Hepatocyte (in vitro differentiated cells): Measurements from ENCODE around the gene MORC1. TPM values are rescaled to one million over a fixed set of nuclear protein-coding genes. Genes with fewer than 3 reads are reported as not detected.
A peak's percentile ranks its signal among the peaks of the same experiment; 100 is the strongest.

Experiments used
- DNase-seq: peaks from one replicate; pipeline ENCODE4 v3.0.0-alpha.2; 2016; ENCODE audit warnings: low spot score
- H2AFZ ChIP-seq: fragments of 200-600 bp; sonication (generic); 2 replicates; pipeline ENCODE4 v1.6.0; 2016; ENCODE audit warnings: antibody characterized with exemption, mild to moderate bottlenecking
- H3K27ac ChIP-seq: fragments of 200-600 bp; sonication (generic); 2 replicates; pipeline ENCODE4 v1.5.1; 2016; ENCODE audit warnings: mild to moderate bottlenecking
- H3K27me3 ChIP-seq: fragments of 200-600 bp; sonication (generic); 2 replicates; pipeline ENCODE4 v1.6.1; 2016
- H3K36me3 ChIP-seq: fragments of 200-600 bp; sonication (generic); replicated peaks from 2 replicates; pipeline ENCODE4 v1.5.1; 2016; ENCODE audit warnings: low read depth; ENCODE audit not compliant: insufficient read depth
- H3K4me1 ChIP-seq: fragments of 200-600 bp; sonication (generic); 2 replicates; pipeline ENCODE4 v1.5.1; 2016; ENCODE audit warnings: mild to moderate bottlenecking, moderate library complexity; ENCODE audit not compliant: insufficient read depth
- H3K4me2 ChIP-seq: fragments of 200-600 bp; sonication (generic); 2 replicates; pipeline ENCODE4 v1.6.0; 2016
- H3K4me3 ChIP-seq: fragments of 200-600 bp; sonication (generic); 2 replicates; pipeline ENCODE4 v1.5.1; 2016; ENCODE audit warnings: mild to moderate bottlenecking
- H3K79me2 ChIP-seq: fragments of 200-600 bp; sonication (generic); 2 replicates; pipeline ENCODE4 v1.6.0; 2017; ENCODE audit warnings: mild to moderate bottlenecking
- H3K9me2 ChIP-seq: fragments of 200-600 bp; sonication (generic); replicated peaks from 2 replicates; pipeline ENCODE4 v1.6.0; 2017; ENCODE audit warnings: mild to moderate bottlenecking; ENCODE audit not compliant: insufficient read depth
- H3K9me3 ChIP-seq: fragments of 200-600 bp; sonication (generic); 2 replicates; pipeline ENCODE4 v1.5.1; 2016; ENCODE audit warnings: low read depth, mild to moderate bottlenecking
- H4K20me1 ChIP-seq: fragments of 200-600 bp; sonication (generic); 2 replicates; pipeline ENCODE4 v1.6.0; 2016; ENCODE audit warnings: mild to moderate bottlenecking; ENCODE audit not compliant: insufficient read depth, poor library complexity, severe bottlenecking
- CTCF ChIP-seq: fragments of 200-600 bp; sonication (generic); IDR thresholded peaks from 2 replicates; pipeline ENCODE4 v1.5.1; 2016; ENCODE audit warnings: antibody characterized with exemption, mild to moderate bottlenecking; ENCODE audit not compliant: poor library complexity
- EZH2 ChIP-seq: fragments of 200-600 bp; sonication (generic); IDR thresholded peaks from 2 replicates; pipeline ENCODE4 v1.6.1; 2016; ENCODE audit warnings: antibody characterized with exemption, mild to moderate bottlenecking, borderline replicate concordance
- EZH2phosphoT487 ChIP-seq: fragments of 200-600 bp; sonication (generic); IDR thresholded peaks from one replicate; pipeline ENCODE4 v1.6.1; 2018; ENCODE audit warnings: antibody characterized with exemption, mild to moderate bottlenecking, low read depth, moderate library complexity; ENCODE audit not compliant: unreplicated experiment, severe bottlenecking
- WGBS: methylation state at CpG from one replicate; pipeline ENCODE4 v1.1.6; 2016; ENCODE audit warnings: low lambda C conversion rate; ENCODE audit errors: missing lambda C conversion rate; 5-methylcytosine and 5-hydroxymethylcytosine counted together
- polyA plus RNA-seq: library from polyadenylated mRNA; unstranded; fragments of >200 nt; fragmentation: Nextera tagmentation; extraction: Ambion mirVana; gene quantifications from 2 replicates; pipeline ENCODE4 v1.2.1, GENCODE V29; 2016
- total RNA-seq: library from RNA; depleted of rRNA; stranded (reverse); fragments of >200 nt; gene quantifications from 2 replicates; pipeline ENCODE4 v1.2.3, GENCODE V29; 2014

The MORC1 gene
- total and polyA plus RNA-seq, 2 experiments from 2014 or later = 2.8 to 6.7 TPM

- TF ChIP-seq EZH2phosphoT487 (no peak), EZH2 (no peak), CTCF (no peak)
- Histone ChIP-seq H3K27me3 (no peaks in the 10 kb centered on the region), H2AFZ (no peak overlapping the region), H3K9me3 (no peaks in the 10 kb centered on the region), H3K79me2 (no peaks in the 10 kb centered on the region), H3K4me3 (no peak overlapping the region), H3K36me3 (no peaks in the 10 kb centered on the region), H3K4me1 (no peaks in the 10 kb centered on the region), H4K20me1 (no peaks in the 10 kb centered on the region), H3K4me2 (no peak overlapping the region), H3K27ac (no peak overlapping the region), H3K9me2 (no peaks in the 10 kb centered on the region)
- no peak for DNase-seq
These were observed 186.9 kb downstream of the MORC1 start for GRCh38 chr3:108931035-108931434.

GRCh38 chr3:108918866-108919265 lies 199.1 kb downstream of the MORC1 start:
- WGBS = 79% methylated on average over 3 of the region's 3 CpGs
- Histone ChIP-seq H3K36me3 (no peaks in the 10 kb centered on the region), H3K79me2 (no peaks in the 10 kb centered on the region), H3K27me3 (no peaks in the 10 kb centered on the region), H2AFZ (no peak overlapping the region), H3K9me2 (no peaks in the 10 kb centered on the region), H3K4me1 (no peaks in the 10 kb centered on the region), H3K9me3 (no peaks in the 10 kb centered on the region), H3K27ac (no peak overlapping the region), H3K4me3 (no peak overlapping the region), H3K4me2 (no peak overlapping the region), H4K20me1 (no peaks in the 10 kb centered on the region)
- DNase-seq = no peak
- TF ChIP-seq EZH2 (no peak), CTCF (no peak), EZH2phosphoT487 (no peak)

- Histone ChIP-seq H3K4me3 (no peak overlapping the region), H2AFZ (no peak overlapping the region)
- WGBS = 26% methylated on average over 6 of the region's 6 CpGs
These were observed 202.9 kb downstream of the MORC1 start for GRCh38 chr3:108914774-108915641.

More at GRCh38 chr3:108914774-108915641, 202.9 kb downstream of the MORC1 start:
- TF ChIP-seq EZH2phosphoT487 (no peak), CTCF (peak; percentile 82), EZH2 (no peak)
- H4K20me1 ChIP-seq = no peaks in the 10 kb centered on the region
- no peaks in the 10 kb centered on the region for H3K9me3 ChIP-seq
- no peaks in the 10 kb centered on the region for H3K9me2 ChIP-seq
- H3K27ac ChIP-seq = no peak overlapping the region
- no peak overlapping the region for H3K4me2 ChIP-seq
- no peaks in the 10 kb centered on the region for H3K36me3 ChIP-seq
- H3K79me2 ChIP-seq = no peaks in the 10 kb centered on the region
- peak; percentile 75 for DNase-seq
- H3K4me1 ChIP-seq = no peaks in the 10 kb centered on the region
- no peaks in the 10 kb centered on the region for H3K27me3 ChIP-seq
